Right lobe of liver (tissue), 6 donors: Measurements from ENCODE around the gene RGS1. TPM values are rescaled to one million over a fixed set of nuclear protein-coding genes. Genes with fewer than 3 reads are reported as not detected.

Experiments
- ATAC-seq, 4 donors: fragments of 200-7000 bp; cut with Tn5 transposase; one replicate each; pipeline ENCODE4 v1.9.1; 2020; ENCODE audit warnings: mild to moderate bottlenecking in 4 of 4, moderate library complexity in 4 of 4
- DNase-seq, 3 donors: peaks; one replicate each; pipeline ENCODE4 v3.0.0-alpha.2; 2020
- H3K27ac ChIP-seq, 3 donors: fragments of 200-600 bp; one replicate each; pipeline ENCODE4 v1.8.0; 2022
- H3K27me3 ChIP-seq, 2 donors: fragments of 200-600 bp; one replicate each; pipeline ENCODE4 v1.8.0; 2022
- H3K36me3 ChIP-seq, 4 donors: fragments of 200-600 bp; sonication (generic) in 1 of 4; one replicate each; pipeline versions ENCODE4 v1.5.1 to v1.8.0; 2017 to 2022; ENCODE audit warnings: control low read depth in 1 of 4
- H3K4me1 ChIP-seq, 4 donors: fragments of 200-600 bp; sonication (generic) in 1 of 4; one replicate each; pipeline versions ENCODE4 v1.5.1 to v1.8.0; 2017 to 2022; ENCODE audit warnings: control low read depth in 1 of 4
- H3K4me3 ChIP-seq, 3 donors: fragments of 200-600 bp; one replicate each; pipeline ENCODE4 v1.8.0; 2022
- H3K9me3 ChIP-seq, 4 donors: fragments of 200-600 bp; sonication (generic) in 1 of 4; one replicate each; pipeline versions ENCODE4 v1.5.1 to v1.8.0; 2017 to 2022; ENCODE audit warnings: control low read depth in 1 of 4
- POLR2A ChIP-seq: fragments of 450-650 bp; IDR thresholded peaks from one replicate; pipeline ENCODE4 v1.6.1; 2017; ENCODE audit warnings: antibody characterized with exemption, mild to moderate bottlenecking
- whole genome bisulfite sequencing: methylation state at CpG from one replicate; pipeline ENCODE4 v1.1.6; 2018; ENCODE audit warnings: low coverage, low lambda C conversion rate; ENCODE audit not compliant: insufficient coverage; ENCODE audit errors: missing lambda C conversion rate; 5-methylcytosine and 5-hydroxymethylcytosine counted together
- intact Hi-C, 2 donors: fragments of 100-400 bp; cut with DNase I; formaldehyde crosslinking; loops; one replicate each; pipeline versions ENCODE4 v1.11.2 to v1.14.1; 2022
- total RNA-seq, 6 experiments: library from RNA; depleted of rRNA in 2 of 6; stranded (reverse); fragments of >200 nt in 2 of 6; fragmentation: NEBNext Ultra II Directional in 3 of 6; extraction: Animal tissue kit (Norgen Biotek cat#: 25700) in 3 of 6; gene quantifications; one replicate each; pipeline versions ENCODE4 v1.1.0 to v1.2.4, GENCODE V29; 2016 to 2023
- TF ChIP-seq, protein P1 (sequence below), 4 donors: fragments of 200-600 bp in 3 of 4; fragments of 450-650 bp in 1 of 4; IDR thresholded peaks; one replicate each; pipeline versions ENCODE4 v1.5.1 to v1.8.0; 2016 to 2022; ENCODE audit warnings: antibody characterized with exemption in 4 of 4, mild to moderate bottlenecking in 2 of 4
- donor health status: DM: no; HTN: yes; CAD: no.
- donor health status: DM: no; HTN: no; CAD: no.
- donor health status: DM: no; HTN: no; CAD: no.
- donor health status: DM: no; HTN: yes; CAD: no.
- donor health status: DM: no; HTN: yes; CAD: no.

RGS1 gene
- total RNA-seq, 6 experiments from 2014 or later, result 2.6 to 29.8 (median 9.5) TPM

GRCh38 chr1:192589813-192590212 is 14.2 kb downstream of the RGS1 start:
- TF ChIP-seq POLR2A, result no peak
- TF ChIP-seq, protein P1, sequence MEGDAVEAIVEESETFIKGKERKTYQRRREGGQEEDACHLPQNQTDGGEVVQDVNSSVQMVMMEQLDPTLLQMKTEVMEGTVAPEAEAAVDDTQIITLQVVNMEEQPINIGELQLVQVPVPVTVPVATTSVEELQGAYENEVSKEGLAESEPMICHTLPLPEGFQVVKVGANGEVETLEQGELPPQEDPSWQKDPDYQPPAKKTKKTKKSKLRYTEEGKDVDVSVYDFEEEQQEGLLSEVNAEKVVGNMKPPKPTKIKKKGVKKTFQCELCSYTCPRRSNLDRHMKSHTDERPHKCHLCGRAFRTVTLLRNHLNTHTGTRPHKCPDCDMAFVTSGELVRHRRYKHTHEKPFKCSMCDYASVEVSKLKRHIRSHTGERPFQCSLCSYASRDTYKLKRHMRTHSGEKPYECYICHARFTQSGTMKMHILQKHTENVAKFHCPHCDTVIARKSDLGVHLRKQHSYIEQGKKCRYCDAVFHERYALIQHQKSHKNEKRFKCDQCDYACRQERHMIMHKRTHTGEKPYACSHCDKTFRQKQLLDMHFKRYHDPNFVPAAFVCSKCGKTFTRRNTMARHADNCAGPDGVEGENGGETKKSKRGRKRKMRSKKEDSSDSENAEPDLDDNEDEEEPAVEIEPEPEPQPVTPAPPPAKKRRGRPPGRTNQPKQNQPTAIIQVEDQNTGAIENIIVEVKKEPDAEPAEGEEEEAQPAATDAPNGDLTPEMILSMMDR (IDR thresholded peaks at IDR 0.05), result no peak
- no peaks in the 10 kb centered on the region for H3K4me1 ChIP-seq
- intact Hi-C loops, result no loop called here
- H3K27ac ChIP-seq, result no peak overlapping the region
- ATAC-seq (no peak), DNase-seq (no peak)
- no peaks in the 10 kb centered on the region for H3K27me3 ChIP-seq
- no peaks in the 10 kb centered on the region for H3K36me3 ChIP-seq
- no peak overlapping the region for H3K4me3 ChIP-seq
- H3K9me3 ChIP-seq, result no peaks in the 10 kb centered on the region
- WGBS, result 84% methylated on average over 3 of the region's 3 CpGs

GRCh38 chr1:192592517-192592916 is 16.9 kb downstream of the RGS1 start:
- Histone ChIP-seq H3K27ac (no peak overlapping the region), H3K36me3 (no peaks in the 10 kb centered on the region), H3K9me3 (no peaks in the 10 kb centered on the region), H3K27me3 (no peaks in the 10 kb centered on the region), H3K4me3 (no peak overlapping the region), H3K4me1 (no peaks in the 10 kb centered on the region)
- ATAC-seq (no peak), DNase-seq (no peak)
- WGBS, result 77% methylated on average over 4 of the region's 4 CpGs
- TF ChIP-seq, protein P1 (IDR thresholded peaks at IDR 0.05), result no peak
- no peak for TF ChIP-seq POLR2A
- intact Hi-C loops, result no loop called here

GRCh38 chr1:192592981-192593708 is 17.6 kb downstream of the RGS1 start:
- WGBS, result 91% methylated on average over 2 of the region's 2 CpGs
- TF ChIP-seq, protein P1 (IDR thresholded peaks at IDR 0.05), result no peak
- TF ChIP-seq POLR2A, result no peak
- H3K27me3 ChIP-seq, result no peaks in the 10 kb centered on the region
- no peak for DNase-seq
- intact Hi-C loops, result no loop called here
- ATAC-seq, result no peak
- no peak overlapping the region for H3K4me3 ChIP-seq
- no peaks in the 10 kb centered on the region for H3K36me3 ChIP-seq
- no peak overlapping the region for H3K27ac ChIP-seq
- no peaks in the 10 kb centered on the region for H3K9me3 ChIP-seq
- H3K4me1 ChIP-seq, result no peaks in the 10 kb centered on the region

DNA sequence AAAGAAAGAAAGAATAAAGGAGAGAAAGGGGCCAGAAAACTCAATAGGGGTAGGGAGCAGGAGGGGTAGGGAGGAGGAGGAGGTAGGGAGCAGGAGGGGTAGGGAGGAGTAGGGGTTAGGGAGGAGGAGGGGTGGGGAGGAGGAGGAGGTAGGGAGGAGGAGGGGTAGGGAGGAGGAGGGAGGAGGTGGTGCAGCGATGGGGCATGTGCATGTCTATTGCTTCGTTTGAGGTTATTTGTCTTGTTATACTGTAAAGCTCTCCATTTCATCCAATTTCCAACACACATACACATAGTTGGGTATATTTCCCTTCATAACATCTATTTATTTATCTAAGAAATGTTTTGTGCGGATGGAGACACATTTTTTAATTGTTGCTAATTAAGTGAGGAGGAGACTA is 19.7 kb downstream of the RGS1 start:
- TF ChIP-seq POLR2A, result no peak
- TF ChIP-seq, protein P1 (IDR thresholded peaks at IDR 0.05), result no peak
- H3K4me3 ChIP-seq, result no peak overlapping the region
- intact Hi-C loops, result no loop called here
- H3K4me1 ChIP-seq, result no peaks in the 10 kb centered on the region
- DNase-seq (no peak), ATAC-seq (no peak)
- no peaks in the 10 kb centered on the region for H3K36me3 ChIP-seq
- H3K27me3 ChIP-seq, result no peaks in the 10 kb centered on the region
- 66% methylated on average over 3 of the region's 3 CpGs for WGBS
- H3K27ac ChIP-seq, result no peak overlapping the region
- no peaks in the 10 kb centered on the region for H3K9me3 ChIP-seq
